ENCODE data around the gene REV3L. TPM values are rescaled to one million over a fixed set of nuclear protein-coding genes. Genes with fewer than 3 reads are reported as not detected.

The REV3L gene
- total and polyA plus RNA-seq, 2 of the 8 experiments (the other 6 are each of a cell fraction or from before 2014, with no cell fraction given): 2.1 to 6.6 TPM

GRCh38 chr6:111464184-111464583, 18.8 kb downstream of the REV3L start:
- H2BK120ac ChIP-seq (replicated peaks; ENCODE audit: low read depth, low read length): no peak overlapping the region
- no peak overlapping the region for H4K8ac ChIP-seq (ENCODE audit: extremely low read depth, insufficient read depth, low read length)
- H2BK12ac ChIP-seq (ENCODE audit: low read depth, low read length): no peak overlapping the region
- no peak overlapping the region for H2BK15ac ChIP-seq (ENCODE audit: low read length)
- FAIRE-seq (no peak), DNase-seq (ENCODE audit: low read depth in 1 of 2, low spot score in 2 of 2) (no peak)
- no peaks in the 10 kb centered on the region for H3K36me3 ChIP-seq (ENCODE audit: control insufficient read depth in 2 of 4, insufficient read depth in 4 of 4, low read length in 3 of 4)
- H2AFZ ChIP-seq (ENCODE audit: low read length): no peak overlapping the region
- WGBS, 2 experiments (ENCODE audit: extremely low coverage in 1 of 2, insufficient coverage in 1 of 2, insufficient read length in 1 of 2, insufficient replicate concordance in 2 of 2, low coverage in 1 of 2, low lambda C conversion rate in 2 of 2, missing lambda C conversion rate in 1 of 2): 94% methylated on average over 1 of the region's 1 CpG; no CpG with 5 or more reads in 1 of the 2 experiments
- POLR2A ChIA-PET (ENCODE audit: partially characterized antibody): no interaction called here
- H3K79me2 ChIP-seq (ENCODE audit: control insufficient read depth in 1 of 2, insufficient read depth in 2 of 2, low read length in 2 of 2): no peaks in the 10 kb centered on the region
- no peaks in the 10 kb centered on the region for H3K4me1 ChIP-seq (replicated peaks in 1 of 4; ENCODE audit: control insufficient read depth in 3 of 4, insufficient read depth in 4 of 4, low read length in 3 of 4)
- H3K14ac ChIP-seq (ENCODE audit: insufficient read length): no peak overlapping the region
- no peak overlapping the region for H2BK20ac ChIP-seq (ENCODE audit: low read length)
- no peak for TF ChIP-seq POU5F1 (IDR thresholded peaks at IDR 0.05; ENCODE audit: low read depth, low read length)
- no peak for TF ChIP-seq TBP (IDR thresholded peaks at IDR 0.05; ENCODE audit: low read depth, low read length)
- no peak for TF ChIP-seq BCL11A (IDR thresholded peaks at IDR 0.05; ENCODE audit: low read depth in 2 of 2, low read length in 2 of 2)
- TF ChIP-seq SIX5 (IDR thresholded peaks at IDR 0.05; ENCODE audit: low read depth, low read length): no peak
- no peak overlapping the region for H4K5ac ChIP-seq (ENCODE audit: insufficient read length, low read depth, low read length)
- H3K23ac ChIP-seq (ENCODE audit: insufficient read length): no peak overlapping the region
- H3K4me2 ChIP-seq (ENCODE audit: insufficient read depth in 1 of 2, low read depth in 2 of 2, low read length in 2 of 2): no peak overlapping the region
- H3K56ac ChIP-seq (replicated peaks; ENCODE audit: insufficient read length, low read depth, low read length): no peak overlapping the region
- H4K91ac ChIP-seq (replicated peaks; ENCODE audit: insufficient read length, low read length): no peak overlapping the region
- CTCF ChIA-PET (ENCODE audit: partially characterized antibody): interaction anchor here (1.5 to 2.0 kb wide), 2 partner anchors 10 to 15 kb away, joined by 3 to 8 read pairs; no protein-coding TSS in a partner anchor
- no peak overlapping the region for H3K9ac ChIP-seq (replicated peaks in 1 of 4; ENCODE audit: extremely low read depth in 1 of 4, low read depth in 3 of 4, low read length in 3 of 4)
- no peak overlapping the region for H3K27ac ChIP-seq (ENCODE audit: low read depth, low read length)
- no peaks in the 10 kb centered on the region for H3K9me3 ChIP-seq (ENCODE audit: insufficient read depth in 2 of 2, low read depth in 1 of 2, low read length in 1 of 2)
- H3K23me2 ChIP-seq (ENCODE audit: low read depth, low read length): no peaks in the 10 kb centered on the region
- no peak overlapping the region for H2AK5ac ChIP-seq (ENCODE audit: low read depth, low read length)
- H4K20me1 ChIP-seq (replicated peaks in 1 of 2; ENCODE audit: control insufficient read depth in 1 of 2, insufficient read depth in 2 of 2, low read length in 2 of 2): no peaks in the 10 kb centered on the region
- H3K4ac ChIP-seq (replicated peaks; ENCODE audit: insufficient read length, low read depth, low read length): no peak overlapping the region
- H2BK5ac ChIP-seq (ENCODE audit: low read depth, low read length): no peak overlapping the region
- H3K4me3 ChIP-seq (ENCODE audit: extremely low read depth in 1 of 4, insufficient read depth in 2 of 4, low read depth in 3 of 4, low read length in 4 of 4): no peak overlapping the region
- H3K27me3 ChIP-seq (replicated peaks in 1 of 4; ENCODE audit: control insufficient read depth in 3 of 4, extremely low read depth in 1 of 4, insufficient read depth in 3 of 4, low read length in 3 of 4): no peaks in the 10 kb centered on the region
- H3K79me1 ChIP-seq (ENCODE audit: low read depth, low read length): no peaks in the 10 kb centered on the region
- no peak overlapping the region for H3K18ac ChIP-seq (ENCODE audit: extremely low read depth, low read length)

Measured in H1 (cell line).